ENCODE results near the gene ZNF692. TPM values are rescaled to one million over a fixed set of nuclear protein-coding genes. Genes with fewer than 3 reads are reported as not detected.

The ZNF692 gene
- total and polyA plus RNA-seq, 2 of the 13 experiments (the other 11 are each of a cell fraction or from before 2014, with no cell fraction given), result 27.3 to 45.8 TPM

DNA sequence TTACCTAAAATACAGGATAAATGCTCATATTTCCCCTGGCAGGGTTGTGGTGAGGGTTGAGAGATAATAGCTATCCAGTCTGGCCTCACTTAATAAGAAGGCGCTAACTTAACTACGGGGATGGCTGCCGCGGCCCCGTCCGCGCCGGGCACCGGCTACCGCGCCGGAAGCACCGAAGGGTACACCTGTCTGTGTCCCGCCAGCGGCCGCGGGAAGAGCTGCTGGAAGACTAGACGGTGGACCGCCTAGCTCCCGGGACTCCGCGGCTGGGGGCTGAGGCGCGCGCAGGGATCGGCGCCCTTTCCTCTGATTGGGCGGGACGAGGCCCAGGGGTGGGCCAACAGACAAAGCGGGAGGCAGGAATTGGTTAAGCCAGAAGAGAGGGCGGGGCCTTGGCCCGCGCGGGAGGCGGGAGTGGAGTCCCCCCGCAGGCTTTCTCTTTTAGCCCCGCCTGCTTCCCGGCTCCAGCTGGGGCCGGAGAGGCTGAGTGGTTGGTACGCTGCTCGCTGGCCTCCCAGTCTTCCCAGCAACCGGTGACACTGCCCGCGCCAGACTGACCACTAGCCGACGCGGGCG lies 21.0 kb downstream of the ZNF692 start, which contains the start of gene ZNF672 (continued):
- TF ChIP-seq ZNF547 (CRISPR knock-in tag; IDR thresholded peaks at IDR 0.05), result no peak
- no peak for TF ChIP-seq CEBPG (CRISPR knock-in tag; IDR thresholded peaks at IDR 0.05)
- no peak for TF ChIP-seq MLLT10 (CRISPR knock-in tag; IDR thresholded peaks at IDR 0.05)
- TF ChIP-seq NFKB2 (CRISPR knock-in tag; IDR thresholded peaks at IDR 0.05; ENCODE audit: borderline replicate concordance), result no peak; the same call in 1 of the 2 replicates
- no peak for TF ChIP-seq IKZF4 (CRISPR knock-in tag; IDR thresholded peaks at IDR 0.05; ENCODE audit: borderline replicate concordance, low read depth, not compliant biosample characterization)
- no peak for TF ChIP-seq NFE2L1 (CRISPR knock-in tag; IDR thresholded peaks at IDR 0.05; ENCODE audit: borderline replicate concordance)
- no peak for TF ChIP-seq MXD4 (CRISPR knock-in tag; IDR thresholded peaks at IDR 0.05)
- no peak for TF ChIP-seq GLI4 (CRISPR knock-in tag; IDR thresholded peaks at IDR 0.05; ENCODE audit: borderline replicate concordance)
- no peak for TF ChIP-seq KLF16 (CRISPR knock-in tag; IDR thresholded peaks at IDR 0.05)
- TF ChIP-seq REST (IDR thresholded peaks at IDR 0.05; ENCODE audit: borderline replicate concordance in 1 of 2, low read depth in 1 of 2, low read length in 2 of 2), result peak in 1 of 2 experiments; percentile 56; a peak in 1 of 4 replicates
- 0 out of 2 replicates have a peak, but pooled peaks have one; percentile 21 for TF ChIP-seq ZNF205 (CRISPR knock-in tag; IDR thresholded peaks at IDR 0.05)
- TF ChIP-seq KDM1A (CRISPR knock-in tag; IDR thresholded peaks at IDR 0.05), result no peak
- TF ChIP-seq GPN1 (CRISPR knock-in tag; IDR thresholded peaks at IDR 0.05; ENCODE audit: borderline replicate concordance), result no peak
- no peak for TF ChIP-seq ZNF7 (CRISPR knock-in tag; IDR thresholded peaks at IDR 0.05)
- TF ChIP-seq CAMTA2 (CRISPR knock-in tag; IDR thresholded peaks at IDR 0.05; ENCODE audit: borderline replicate concordance), result no peak
- no peak for TF ChIP-seq ZNF260 (CRISPR knock-in tag; IDR thresholded peaks at IDR 0.05; ENCODE audit: borderline replicate concordance, low read depth)
- no peak for TF ChIP-seq ZNF124 (CRISPR knock-in tag; IDR thresholded peaks at IDR 0.05)
- TF ChIP-seq EED (CRISPR knock-in tag; IDR thresholded peaks at IDR 0.05), result no peak
- 0 out of 2 replicates have a peak, but pooled peaks have one; percentile 11 for TF ChIP-seq ZNF383 (CRISPR knock-in tag; IDR thresholded peaks at IDR 0.05; ENCODE audit: borderline replicate concordance)
- TF ChIP-seq ZKSCAN1 (IDR thresholded peaks at IDR 0.05; ENCODE audit: low read length), result no peak
- peak; percentile 80 to 87 for TF ChIP-seq POLR2A (IDR thresholded peaks at IDR 0.05; ENCODE audit: insufficient read depth in 1 of 2, low read depth in 2 of 2, low read length in 2 of 2)
- TF ChIP-seq ZNF558 (CRISPR knock-in tag; IDR thresholded peaks at IDR 0.05; ENCODE audit: borderline replicate concordance), result peak; percentile 68; the same call in 1 of the 2 replicates
- TF ChIP-seq MAX (IDR thresholded peaks at IDR 0.05), result no peak
- no peak for TF ChIP-seq SETDB1 (CRISPR knock-in tag; IDR thresholded peaks at IDR 0.05; ENCODE audit: borderline replicate concordance)
- TF ChIP-seq SAP130 (CRISPR knock-in tag; IDR thresholded peaks at IDR 0.05; ENCODE audit: low read depth), result peak; percentile 58
- TF ChIP-seq ZBTB20 (CRISPR knock-in tag; IDR thresholded peaks at IDR 0.05; ENCODE audit: borderline replicate concordance, low read depth), result no peak
- no peak for TF ChIP-seq ZNF33B (CRISPR knock-in tag; IDR thresholded peaks at IDR 0.05)
- TF ChIP-seq ZNF713 (CRISPR knock-in tag; IDR thresholded peaks at IDR 0.05), result no peak
- no peak for TF ChIP-seq TCF12 (IDR thresholded peaks at IDR 0.05)
- TF ChIP-seq TCF12 (CRISPR knock-in tag; IDR thresholded peaks at IDR 0.05), result 0 out of 2 replicates have a peak, but pooled peaks have one; percentile 31

All from HepG2 (cell line).